Left lung (tissue), 10 donors: ENCODE measurements around the gene FRMD7. TPM values are rescaled to one million over a fixed set of nuclear protein-coding genes. Genes with fewer than 3 reads are reported as not detected.
"Not testable (repeated sequence)": the region's sequence is repeated elsewhere in the genome, so short reads cannot be mapped to it uniquely, and the experiment has no call there.

Source experiments
- ATAC-seq: fragments of 200-7000 bp; cut with Tn5 transposase; one replicate; pipeline ENCODE4 v1.9.1; 2020; ENCODE audit warnings: moderate library complexity
- DNase-seq, 4 donors: peaks; one replicate each; pipeline ENCODE4 v3.0.0-alpha.2; 2013 to 2020
- H3K27ac ChIP-seq, 2 donors: fragments of 200-600 bp; sonication (generic) in 1 of 2; one replicate each; pipeline versions ENCODE4 v1.5.0 to v1.8.0; 2020 to 2021
- H3K27me3 ChIP-seq, 2 donors: fragments of 200-600 bp; sonication (generic) in 1 of 2; one replicate each; pipeline versions ENCODE4 v1.5.0 to v1.8.0; 2020 to 2021
- H3K36me3 ChIP-seq, 2 donors: fragments of 200-600 bp; sonication (generic) in 1 of 2; one replicate each; pipeline versions ENCODE4 v1.5.0 to v1.8.0; 2020 to 2021
- H3K4me1 ChIP-seq, 2 donors: fragments of 200-600 bp; one replicate each; pipeline ENCODE4 v1.8.0; 2021
- H3K4me3 ChIP-seq, 2 donors: fragments of 200-600 bp; sonication (generic) in 1 of 2; one replicate each; pipeline versions ENCODE4 v1.5.0 to v1.8.0; 2020 to 2021; ENCODE audit warnings: mild to moderate bottlenecking in 1 of 2
- H3K9me3 ChIP-seq, 2 donors: fragments of 200-600 bp; sonication (generic) in 1 of 2; one replicate each; pipeline versions ENCODE4 v1.5.0 to v1.8.0; 2020 to 2021
- intact Hi-C, 2 donors: fragments of 100-400 bp; cut with DNase I; formaldehyde crosslinking; loops; one replicate each; pipeline versions ENCODE4 v1.11.2 to v1.14.2; 2022
- polyA plus RNA-seq, 6 donors: library from polyadenylated mRNA; unstranded; fragments of 120-200 nt; gene quantifications; one replicate each; pipeline ENCODE4 v1.2.1, GENCODE V29; 2013; ENCODE audit not compliant: insufficient read length in 6 of 6
- total RNA-seq, 2 donors: library from RNA; stranded (reverse); fragmentation: NEBNext Ultra II Directional; extraction: Animal tissue kit (Norgen Biotek cat#: 25700); gene quantifications; one replicate each; pipeline ENCODE4 v1.2.1, GENCODE V29; 2021
- TF ChIP-seq, protein P1 (sequence below), 2 donors: fragments of 200-600 bp; sonication (generic) in 1 of 2; IDR thresholded peaks; one replicate each; pipeline versions ENCODE4 v1.5.0 to v1.8.0; 2021; ENCODE audit warnings: antibody characterized with exemption in 2 of 2
- donor health status: DM: no; HTN: yes; CAD: no.
- donor health status: DM: no; HTN: no; CAD: no.

The FRMD7 gene
- total and polyA plus RNA-seq, 8 donors, result not detected

- H3K4me3 ChIP-seq, result no peak overlapping the region
- no peak for DNase-seq
- H3K4me1 ChIP-seq, result no peaks in the 10 kb centered on the region
- TF ChIP-seq, protein P1, sequence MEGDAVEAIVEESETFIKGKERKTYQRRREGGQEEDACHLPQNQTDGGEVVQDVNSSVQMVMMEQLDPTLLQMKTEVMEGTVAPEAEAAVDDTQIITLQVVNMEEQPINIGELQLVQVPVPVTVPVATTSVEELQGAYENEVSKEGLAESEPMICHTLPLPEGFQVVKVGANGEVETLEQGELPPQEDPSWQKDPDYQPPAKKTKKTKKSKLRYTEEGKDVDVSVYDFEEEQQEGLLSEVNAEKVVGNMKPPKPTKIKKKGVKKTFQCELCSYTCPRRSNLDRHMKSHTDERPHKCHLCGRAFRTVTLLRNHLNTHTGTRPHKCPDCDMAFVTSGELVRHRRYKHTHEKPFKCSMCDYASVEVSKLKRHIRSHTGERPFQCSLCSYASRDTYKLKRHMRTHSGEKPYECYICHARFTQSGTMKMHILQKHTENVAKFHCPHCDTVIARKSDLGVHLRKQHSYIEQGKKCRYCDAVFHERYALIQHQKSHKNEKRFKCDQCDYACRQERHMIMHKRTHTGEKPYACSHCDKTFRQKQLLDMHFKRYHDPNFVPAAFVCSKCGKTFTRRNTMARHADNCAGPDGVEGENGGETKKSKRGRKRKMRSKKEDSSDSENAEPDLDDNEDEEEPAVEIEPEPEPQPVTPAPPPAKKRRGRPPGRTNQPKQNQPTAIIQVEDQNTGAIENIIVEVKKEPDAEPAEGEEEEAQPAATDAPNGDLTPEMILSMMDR (IDR thresholded peaks at IDR 0.05), result no peak
- intact Hi-C loops, result no loop called here
- H3K27me3 ChIP-seq, result no peaks in the 10 kb centered on the region
- H3K27ac ChIP-seq, result no peak overlapping the region
- H3K36me3 ChIP-seq, result no peaks in the 10 kb centered on the region
- no peaks in the 10 kb centered on the region for H3K9me3 ChIP-seq
- ATAC-seq, result no peak
Measured at GRCh38 chrX:132165651-132166050, 37.8 kb upstream of the FRMD7 start.

GRCh38 chrX:132165005-132165404 is 37.2 kb upstream of the FRMD7 start:
- Histone ChIP-seq H3K9me3 (no peaks in the 10 kb centered on the region), H3K27ac (no peak overlapping the region), H3K4me1 (no peaks in the 10 kb centered on the region), H3K36me3 (no peaks in the 10 kb centered on the region), H3K4me3 (no peak overlapping the region), H3K27me3 (no peaks in the 10 kb centered on the region)
- ATAC-seq (no peak), DNase-seq (no peak)
- intact Hi-C loops, result no loop called here
- TF ChIP-seq, protein P1 (IDR thresholded peaks at IDR 0.05), result no peak

- H3K27ac ChIP-seq, intact Hi-C loops, ATAC-seq, H3K4me3 ChIP-seq, H3K27me3 ChIP-seq, H3K9me3 ChIP-seq, H3K36me3 ChIP-seq, H3K4me1 ChIP-seq, DNase-seq: not testable (repeated sequence)
Measured at GRCh38 chrX:132163094-132163493, 35.3 kb upstream of the FRMD7 start.

GRCh38 chrX:132153166-132153565 is 25.3 kb upstream of the FRMD7 start:
- H3K27ac ChIP-seq, result no peak overlapping the region
- TF ChIP-seq, protein P1 (IDR thresholded peaks at IDR 0.05), result no peak
- no peaks in the 10 kb centered on the region for H3K36me3 ChIP-seq
- H3K4me3 ChIP-seq, result no peak overlapping the region
- H3K4me1 ChIP-seq, result no peaks in the 10 kb centered on the region
- ATAC-seq, result no peak
- no peaks in the 10 kb centered on the region for H3K9me3 ChIP-seq
- intact Hi-C loops, result no loop called here
- no peak for DNase-seq
- H3K27me3 ChIP-seq, result peaks cover 0 to 8% of the 10 kb centered on the region in 2 donors

GRCh38 chrX:132146456-132146855 is 18.6 kb upstream of the FRMD7 start:
- Histone ChIP-seq H3K27me3 (peaks cover 0 to 19% of the 10 kb centered on the region in 2 donors), H3K27ac (no peak overlapping the region), H3K4me1 (no peaks in the 10 kb centered on the region), H3K9me3 (no peaks in the 10 kb centered on the region), H3K36me3 (no peaks in the 10 kb centered on the region), H3K4me3 (no peak overlapping the region)
- intact Hi-C loops, result no loop called here
- no peak for DNase-seq
- TF ChIP-seq, protein P1 (IDR thresholded peaks at IDR 0.05), result no peak
- ATAC-seq, result no peak

- no peak overlapping the region for H3K27ac ChIP-seq
- no peak overlapping the region for H3K4me3 ChIP-seq
- TF ChIP-seq, protein P1 (IDR thresholded peaks at IDR 0.05), result no peak
- no peaks in the 10 kb centered on the region for H3K36me3 ChIP-seq
- ATAC-seq (no peak), DNase-seq (no peak)
- intact Hi-C loops, result no loop called here
- peaks cover 0 to 11% of the 10 kb centered on the region in 2 donors for H3K27me3 ChIP-seq
- H3K4me1 ChIP-seq, result no peaks in the 10 kb centered on the region
- no peaks in the 10 kb centered on the region for H3K9me3 ChIP-seq
Measured at GRCh38 chrX:132144061-132144460, 16.2 kb upstream of the FRMD7 start.
